ENCODE measurements around the gene JSRP1. TPM values are rescaled to one million over a fixed set of nuclear protein-coding genes. Genes with fewer than 3 reads are reported as not detected.

Gene JSRP1
- 0.72 TPM in 1 of 2 replicates, not detected in the other for total RNA-seq

GRCh38 chr19:2255982-2256685 is at the start of gene JSRP1:
TSS of gene JSRP1 (minus strand) at chr19:2256417. CDS start at chr19:2255314, 1,103 bp downstream.

GRCh38 chr19:2282062-2282861 is 26.0 kb upstream of the JSRP1 start, which contains the start of gene PEAK3:
TSS of gene PEAK3 (minus strand) at chr19:2282175. CDS start at chr19:2280931, 1,244 bp downstream.

GRCh38 chr19:2249010-2249866 is 7.0 kb downstream of the JSRP1 start, which contains the start of gene AMH:
TSS of gene AMH (plus strand) at chr19:2249323. CDS start at chr19:2249333, 10 bp downstream.

GRCh38 chr19:2236314-2237050 is 19.7 kb downstream of the JSRP1 start, which contains the start of the genes PLEKHJ1 and SF3A2:
TSS of gene PLEKHJ1 (minus strand) at chr19:2236329. CDS start at chr19:2236248, 81 bp downstream.
TSS of gene SF3A2 (plus strand) at chr19:2236824. CDS start at chr19:2243419, 6,595 bp downstream.

Other genes with a start within 250 kb of the JSRP1 start
- 48.4 and 54.5 TPM in 2 replicates for gene BTBD2, start 240.7 kb downstream of the JSRP1 start, total RNA-seq
- 507 and 547 TPM in 2 replicates for gene MKNK2, start 205.2 kb downstream of the JSRP1 start, total RNA-seq
- gene MOB3A, start 160.1 kb downstream of the JSRP1 start, total RNA-seq, result 37.3 and 39.3 TPM in 2 replicates
- gene IZUMO4, start 159.5 kb downstream of the JSRP1 start, total RNA-seq, result 2.6 and 4.6 TPM in 2 replicates
- 85.7 and 126 TPM in 2 replicates for gene AP3D1, start 104.9 kb downstream of the JSRP1 start, total RNA-seq
- gene DOT1L, start 92.5 kb downstream of the JSRP1 start, total RNA-seq, result 4.8 and 9.4 TPM in 2 replicates
- gene PLEKHJ1, start 20.1 kb downstream of the JSRP1 start, total RNA-seq, result 56.3 and 73.0 TPM in 2 replicates
- gene SF3A2, start 19.6 kb downstream of the JSRP1 start, total RNA-seq, result 22.2 and 38.4 TPM in 2 replicates
- gene AMH, start 7.1 kb downstream of the JSRP1 start, total RNA-seq, result not detected in 2 replicates
- not detected in 2 replicates for gene PEAK3, start 25.8 kb upstream of the JSRP1 start, total RNA-seq
- not detected in 2 replicates for gene LINGO3, start 51.7 kb upstream of the JSRP1 start, total RNA-seq
- gene LSM7, start 72.2 kb upstream of the JSRP1 start, total RNA-seq, result 79.3 and 157 TPM in 2 replicates
- gene SPPL2B, start 72.3 kb upstream of the JSRP1 start, total RNA-seq, result 12.4 and 15.7 TPM in 2 replicates
- gene TMPRSS9, start 103.8 kb upstream of the JSRP1 start, total RNA-seq, result not detected in 2 replicates
- gene TIMM13, start 171.2 kb upstream of the JSRP1 start, total RNA-seq, result 35.4 and 39.2 TPM in 2 replicates
- 42.4 and 74.2 TPM in 2 replicates for gene LMNB2, start 200.5 kb upstream of the JSRP1 start, total RNA-seq
- 12.8 and 29.6 TPM in 2 replicates for gene GADD45B, start 219.7 kb upstream of the JSRP1 start, total RNA-seq

Data from tracheal epithelial cell (primary cell).